ENCODE data around the gene RABGAP1L. TPM values are rescaled to one million over a fixed set of nuclear protein-coding genes. Genes with fewer than 3 reads are reported as not detected.

RABGAP1L gene
- total RNA-seq, 1 experiment from 2014 or later = 29.3 TPM

GRCh38 chr1:174916846-174917245 lies 757.5 kb downstream of the RABGAP1L start:
- no peaks in the 10 kb centered on the region for H3K9me2 ChIP-seq (ENCODE audit: insufficient read depth)
- H3K27me3 ChIP-seq (ENCODE audit: insufficient read depth, low read length) = no peaks in the 10 kb centered on the region
- H3K9me3 ChIP-seq (ENCODE audit: control insufficient read depth in 1 of 2, insufficient read depth in 1 of 2, low read depth in 1 of 2, low read length in 2 of 2) = no peaks in the 10 kb centered on the region
- no peak overlapping the region for H3K4me2 ChIP-seq (ENCODE audit: low read length)
- CTCF ChIA-PET = no interaction called here
- H3K27ac ChIP-seq (ENCODE audit: low read depth, low read length) = no peak overlapping the region
- H4K20me1 ChIP-seq (ENCODE audit: insufficient read depth) = no peaks in the 10 kb centered on the region
- H2AFZ ChIP-seq (ENCODE audit: low read depth, low read length, poor library complexity, severe bottlenecking) = no peak overlapping the region
- RAD21 ChIA-PET (ENCODE audit: low non-redundant PET in 1 of 2, low total read pairs in 2 of 2, uncharacterized antibody in 2 of 2, unreplicated experiment in 2 of 2) = no interaction called here
- BruUV-seq (replicated peaks) = no TSS peak
- H3K4me3 ChIP-seq (replicated peaks in 1 of 2; ENCODE audit: low read depth in 1 of 2, low read length in 2 of 2) = no peak overlapping the region
- ATAC-seq (no peak), DNase-seq (ENCODE audit: low read depth, low spot score) (no peak)
- TF ChIP-seq RAD21 (IDR thresholded peaks at IDR 0.05; ENCODE audit: low read depth) = no peak
- TF ChIP-seq ELF1 (IDR thresholded peaks at IDR 0.05; ENCODE audit: borderline replicate concordance, low read depth) = no peak
- no peak for TF ChIP-seq ZBTB33 (IDR thresholded peaks at IDR 0.05; ENCODE audit: extremely low read depth, insufficient replicate concordance, low read length)
- no peaks in the 10 kb centered on the region for H3K4me1 ChIP-seq (ENCODE audit: control insufficient read depth in 1 of 2, insufficient read depth in 2 of 2, low read length in 2 of 2)
- intact Hi-C loops (cut with micrococcal nuclease) = no loop called here
- no peak overlapping the region for H3K9ac ChIP-seq (ENCODE audit: low read length)
- no peaks in the 10 kb centered on the region for H3K36me3 ChIP-seq (ENCODE audit: control insufficient read depth in 1 of 2, insufficient read depth in 2 of 2, low read length in 2 of 2)
- no peaks in the 10 kb centered on the region for H3K79me2 ChIP-seq (ENCODE audit: insufficient read depth, low read length)
- POLR2A ChIA-PET = no interaction called here

GRCh38 chr1:174920093-174920492 lies 760.8 kb downstream of the RABGAP1L start:
- no peak overlapping the region for H3K27ac ChIP-seq (ENCODE audit: low read depth, low read length)
- H3K79me2 ChIP-seq (ENCODE audit: insufficient read depth, low read length) = no peaks in the 10 kb centered on the region
- POLR2A ChIA-PET = no interaction called here
- DNase-seq (ENCODE audit: low read depth, low spot score) = no peak
- H3K4me2 ChIP-seq (ENCODE audit: low read length) = no peak overlapping the region
- no peaks in the 10 kb centered on the region for H4K20me1 ChIP-seq (ENCODE audit: insufficient read depth)
- H3K36me3 ChIP-seq (ENCODE audit: control insufficient read depth in 1 of 2, insufficient read depth in 2 of 2, low read length in 2 of 2) = no peaks in the 10 kb centered on the region
- no peak overlapping the region for H3K4me3 ChIP-seq (replicated peaks in 1 of 2; ENCODE audit: low read depth in 1 of 2, low read length in 2 of 2)
- no peaks in the 10 kb centered on the region for H3K27me3 ChIP-seq (ENCODE audit: insufficient read depth, low read length)
- no peak overlapping the region for H2AFZ ChIP-seq (ENCODE audit: low read depth, low read length, poor library complexity, severe bottlenecking)
- RAD21 ChIA-PET (ENCODE audit: low non-redundant PET in 1 of 2, low total read pairs in 2 of 2, uncharacterized antibody in 2 of 2, unreplicated experiment in 2 of 2) = no interaction called here
- ATAC-seq = no peak
- no peak overlapping the region for H3K9ac ChIP-seq (ENCODE audit: low read length)
- BruUV-seq (replicated peaks) = no TSS peak
- TF ChIP-seq ATF3 (IDR thresholded peaks at IDR 0.05) (no peak), POLR2A (IDR thresholded peaks at IDR 0.05; ENCODE audit: borderline replicate concordance, extremely low read depth, insufficient read depth, insufficient read length) (no peak), CBX3 (IDR thresholded peaks at IDR 0.05; ENCODE audit: low read depth) (no peak), SRF (IDR thresholded peaks at IDR 0.05; ENCODE audit: low read depth) (no peak), SIN3A (IDR thresholded peaks at IDR 0.05; ENCODE audit: low read depth) (no peak), EZH2 (IDR thresholded peaks at IDR 0.05) (no peak)
- CTCF ChIA-PET = no interaction called here
- intact Hi-C loops (cut with micrococcal nuclease) = no loop called here
- H3K9me3 ChIP-seq (ENCODE audit: control insufficient read depth in 1 of 2, insufficient read depth in 1 of 2, low read depth in 1 of 2, low read length in 2 of 2) = no peaks in the 10 kb centered on the region
- no peaks in the 10 kb centered on the region for H3K9me2 ChIP-seq (ENCODE audit: insufficient read depth)
- H3K4me1 ChIP-seq (ENCODE audit: control insufficient read depth in 1 of 2, insufficient read depth in 2 of 2, low read length in 2 of 2) = no peaks in the 10 kb centered on the region

Data from HCT116 (cell line).